Breast epithelium (tissue), 3 donors: ENCODE results near the gene UNC45A.

Experiments
- CTCF ChIP-seq, 3 donors: fragments of 450-650 bp; IDR thresholded peaks; one replicate each; pipeline ENCODE4 v1.5.1; 2016 to 2017; ENCODE audit warnings: antibody characterized with exemption in 3 of 3, mild to moderate bottlenecking in 3 of 3, moderate library complexity in 3 of 3
- POLR2A ChIP-seq: fragments of 450-650 bp; IDR thresholded peaks from one replicate; pipeline ENCODE4 v1.6.1; 2016; ENCODE audit warnings: antibody characterized with exemption, mild to moderate bottlenecking, moderate library complexity
- POLR2AphosphoS5 ChIP-seq, 3 donors: sonication (generic); formaldehyde crosslinking; IDR thresholded peaks; one replicate each; pipeline ENCODE4 v1.6.1; 2017; ENCODE audit warnings: antibody characterized with exemption in 3 of 3

GRCh38 chr15:90921887-90922286, 13.2 kb upstream of the UNC45A start:
- TF ChIP-seq CTCF (IDR thresholded peaks at IDR 0.05) (no peak), POLR2AphosphoS5 (IDR thresholded peaks at IDR 0.05) (no peak), POLR2A (no peak)
